Esophagus squamous epithelium (tissue), 4 donors: ENCODE results near the gene PCLO.

Experiments used
- POLR2A ChIP-seq, 4 donors: fragments of 450-650 bp; IDR thresholded peaks; one replicate each; pipeline ENCODE4 v1.6.1; 2017; ENCODE audit warnings: antibody characterized with exemption in 4 of 4, mild to moderate bottlenecking in 4 of 4, moderate library complexity in 3 of 4
- TF ChIP-seq, protein P1 (sequence below), 6 experiments: fragments of 450-650 bp in 4 of 6; fragments of 200-600 bp in 2 of 6; sonication (generic) in 2 of 6; IDR thresholded peaks; one replicate each; pipeline ENCODE4 v1.5.1; 2016 to 2019; ENCODE audit warnings: antibody characterized with exemption in 6 of 6, mild to moderate bottlenecking in 4 of 6, moderate library complexity in 4 of 6

DNA sequence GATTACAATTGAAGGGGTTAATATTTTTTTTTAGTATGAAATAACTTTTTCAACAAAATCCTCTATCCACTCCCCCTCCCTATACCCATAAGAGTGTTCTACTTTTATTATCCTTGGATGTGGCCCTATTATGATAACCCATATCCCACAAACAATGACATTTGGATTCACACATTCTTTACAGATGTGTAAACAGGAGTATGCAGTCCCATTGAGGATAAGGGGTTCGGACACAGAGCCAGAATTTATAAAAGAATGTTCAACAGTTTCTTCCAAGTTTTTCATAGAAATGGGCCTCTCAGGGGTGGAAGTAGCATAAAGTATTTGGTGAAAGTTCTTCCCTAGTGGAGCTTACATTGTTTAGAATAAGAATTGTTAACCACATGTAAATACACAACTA is 16.1 kb upstream of the PCLO start:
- TF ChIP-seq, protein P1, sequence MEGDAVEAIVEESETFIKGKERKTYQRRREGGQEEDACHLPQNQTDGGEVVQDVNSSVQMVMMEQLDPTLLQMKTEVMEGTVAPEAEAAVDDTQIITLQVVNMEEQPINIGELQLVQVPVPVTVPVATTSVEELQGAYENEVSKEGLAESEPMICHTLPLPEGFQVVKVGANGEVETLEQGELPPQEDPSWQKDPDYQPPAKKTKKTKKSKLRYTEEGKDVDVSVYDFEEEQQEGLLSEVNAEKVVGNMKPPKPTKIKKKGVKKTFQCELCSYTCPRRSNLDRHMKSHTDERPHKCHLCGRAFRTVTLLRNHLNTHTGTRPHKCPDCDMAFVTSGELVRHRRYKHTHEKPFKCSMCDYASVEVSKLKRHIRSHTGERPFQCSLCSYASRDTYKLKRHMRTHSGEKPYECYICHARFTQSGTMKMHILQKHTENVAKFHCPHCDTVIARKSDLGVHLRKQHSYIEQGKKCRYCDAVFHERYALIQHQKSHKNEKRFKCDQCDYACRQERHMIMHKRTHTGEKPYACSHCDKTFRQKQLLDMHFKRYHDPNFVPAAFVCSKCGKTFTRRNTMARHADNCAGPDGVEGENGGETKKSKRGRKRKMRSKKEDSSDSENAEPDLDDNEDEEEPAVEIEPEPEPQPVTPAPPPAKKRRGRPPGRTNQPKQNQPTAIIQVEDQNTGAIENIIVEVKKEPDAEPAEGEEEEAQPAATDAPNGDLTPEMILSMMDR (IDR thresholded peaks at IDR 0.05), result no peak
- no peak for TF ChIP-seq POLR2A (IDR thresholded peaks at IDR 0.05)
